ENCODE results near the gene RAB3GAP2. TPM values are rescaled to one million over a fixed set of nuclear protein-coding genes. Genes with fewer than 3 reads are reported as not detected.

RAB3GAP2 gene
- total and polyA plus RNA-seq, 9 donors = 15.6 to 23.3 (median 19.3) TPM

- Histone ChIP-seq H3K4me1 (ENCODE audit: control insufficient read depth, insufficient read depth, low read length) (no peaks in the 10 kb centered on the region), H3K27ac (ENCODE audit: low read length) (no peak overlapping the region), H3K9me3 (replicated peaks; ENCODE audit: control insufficient read depth, low read depth, low read length) (no peaks in the 10 kb centered on the region), H3K4me3 (ENCODE audit: low read length) (no peak overlapping the region), H3K36me3 (ENCODE audit: control insufficient read depth, insufficient read depth, low read length) (no peaks in the 10 kb centered on the region), H3K27me3 (ENCODE audit: control insufficient read depth, insufficient read depth, low read length) (peaks cover 4% of the 10 kb centered on the region)
- no peak for DNase-seq
These were observed 19.3 kb upstream of the RAB3GAP2 start for GRCh38 chr1:220291580-220291979.

GRCh38 chr1:220290140-220290761, 18.0 kb upstream of the RAB3GAP2 start:
- H3K9me3 ChIP-seq (replicated peaks; ENCODE audit: control insufficient read depth, low read depth, low read length) = no peaks in the 10 kb centered on the region
- H3K27me3 ChIP-seq (ENCODE audit: control insufficient read depth, insufficient read depth, low read length) = peaks cover 4% of the 10 kb centered on the region
- no peaks in the 10 kb centered on the region for H3K4me1 ChIP-seq (ENCODE audit: control insufficient read depth, insufficient read depth, low read length)
- H3K4me3 ChIP-seq (ENCODE audit: low read length) = no peak overlapping the region
- H3K36me3 ChIP-seq (ENCODE audit: control insufficient read depth, insufficient read depth, low read length) = no peaks in the 10 kb centered on the region
- WGBS (ENCODE audit: insufficient coverage) = no CpG with 5 or more reads among the region's 4 CpGs
- H3K27ac ChIP-seq (ENCODE audit: low read length) = no peak overlapping the region
- DNase-seq = no peak

- H3K36me3 ChIP-seq (ENCODE audit: control insufficient read depth, insufficient read depth, low read length) = no peaks in the 10 kb centered on the region
These were observed 14.9 kb upstream of the RAB3GAP2 start for GRCh38 chr1:220287129-220287528.

GRCh38 chr1:220283625-220284024, 11.4 kb upstream of the RAB3GAP2 start:
- Histone ChIP-seq H3K27ac (ENCODE audit: low read length) (no peak overlapping the region), H3K4me3 (ENCODE audit: low read length) (no peak overlapping the region), H3K36me3 (ENCODE audit: control insufficient read depth, insufficient read depth, low read length) (no peaks in the 10 kb centered on the region), H3K27me3 (ENCODE audit: control insufficient read depth, insufficient read depth, low read length) (peaks cover 3% of the 10 kb centered on the region), H3K4me1 (ENCODE audit: control insufficient read depth, insufficient read depth, low read length) (no peaks in the 10 kb centered on the region), H3K9me3 (replicated peaks; ENCODE audit: control insufficient read depth, low read depth, low read length) (no peaks in the 10 kb centered on the region)
- DNase-seq = no peak
- no CpG with 5 or more reads among the region's 1 CpG for WGBS (ENCODE audit: insufficient coverage)

More at GRCh38 chr1:220287129-220287528, 14.9 kb upstream of the RAB3GAP2 start:
- Histone ChIP-seq H3K9me3 (replicated peaks; ENCODE audit: control insufficient read depth, low read depth, low read length) (no peaks in the 10 kb centered on the region), H3K27ac (ENCODE audit: low read length) (no peak overlapping the region), H3K27me3 (ENCODE audit: control insufficient read depth, insufficient read depth, low read length) (peaks cover 4% of the 10 kb centered on the region), H3K4me1 (ENCODE audit: control insufficient read depth, insufficient read depth, low read length) (no peaks in the 10 kb centered on the region), H3K4me3 (ENCODE audit: low read length) (no peak overlapping the region)
- no peak for DNase-seq
- whole genome bisulfite sequencing (ENCODE audit: insufficient coverage) = 92% methylated on average over 6 of the region's 8 CpGs

GRCh38 chr1:220281159-220281574, 8.9 kb upstream of the RAB3GAP2 start:
- Histone ChIP-seq H3K36me3 (ENCODE audit: control insufficient read depth, insufficient read depth, low read length) (no peaks in the 10 kb centered on the region), H3K27me3 (ENCODE audit: control insufficient read depth, insufficient read depth, low read length) (peaks cover 5% of the 10 kb centered on the region), H3K9me3 (replicated peaks; ENCODE audit: control insufficient read depth, low read depth, low read length) (no peaks in the 10 kb centered on the region), H3K4me3 (ENCODE audit: low read length) (no peak overlapping the region), H3K4me1 (ENCODE audit: control insufficient read depth, insufficient read depth, low read length) (no peaks in the 10 kb centered on the region), H3K27ac (ENCODE audit: low read length) (no peak overlapping the region)
- 86% methylated on average over 1 of the region's 2 CpGs for WGBS (ENCODE audit: insufficient coverage)
- no peak for DNase-seq

GRCh38 chr1:220280249-220280648, 8.0 kb upstream of the RAB3GAP2 start:
- no peaks in the 10 kb centered on the region for H3K9me3 ChIP-seq (replicated peaks; ENCODE audit: control insufficient read depth, low read depth, low read length)
- WGBS (ENCODE audit: insufficient coverage) = no CpG with 5 or more reads among the region's 3 CpGs

GRCh38 chr1:220278991-220279390, 6.7 kb upstream of the RAB3GAP2 start:
- Histone ChIP-seq H3K27me3 (ENCODE audit: control insufficient read depth, insufficient read depth, low read length) (peaks cover 5% of the 10 kb centered on the region), H3K36me3 (ENCODE audit: control insufficient read depth, insufficient read depth, low read length) (no peaks in the 10 kb centered on the region), H3K4me3 (ENCODE audit: low read length) (no peak overlapping the region), H3K27ac (ENCODE audit: low read length) (no peak overlapping the region), H3K4me1 (ENCODE audit: control insufficient read depth, insufficient read depth, low read length) (no peaks in the 10 kb centered on the region), H3K9me3 (replicated peaks; ENCODE audit: control insufficient read depth, low read depth, low read length) (no peaks in the 10 kb centered on the region)
- no peak for DNase-seq
- 80% methylated on average over 1 of the region's 3 CpGs for WGBS (ENCODE audit: insufficient coverage)

More at GRCh38 chr1:220280249-220280648, 8.0 kb upstream of the RAB3GAP2 start:
- no peak overlapping the region for H3K4me3 ChIP-seq (ENCODE audit: low read length)
- H3K27me3 ChIP-seq (ENCODE audit: control insufficient read depth, insufficient read depth, low read length) = peaks cover 5% of the 10 kb centered on the region
- no peak overlapping the region for H3K27ac ChIP-seq (ENCODE audit: low read length)
- H3K36me3 ChIP-seq (ENCODE audit: control insufficient read depth, insufficient read depth, low read length) = no peaks in the 10 kb centered on the region
- H3K4me1 ChIP-seq (ENCODE audit: control insufficient read depth, insufficient read depth, low read length) = no peaks in the 10 kb centered on the region
- no peak for DNase-seq

GRCh38 chr1:220275430-220275829, 3.2 kb upstream of the RAB3GAP2 start:
- Histone ChIP-seq H3K27ac (ENCODE audit: low read length) (no peak overlapping the region), H3K36me3 (ENCODE audit: control insufficient read depth, insufficient read depth, low read length) (no peaks in the 10 kb centered on the region), H3K4me3 (ENCODE audit: low read length) (no peak overlapping the region), H3K4me1 (ENCODE audit: control insufficient read depth, insufficient read depth, low read length) (peaks cover 6% of the 10 kb centered on the region), H3K9me3 (replicated peaks; ENCODE audit: control insufficient read depth, low read depth, low read length) (no peaks in the 10 kb centered on the region), H3K27me3 (ENCODE audit: control insufficient read depth, insufficient read depth, low read length) (peaks cover 5% of the 10 kb centered on the region)
- no CpG with 5 or more reads among the region's 6 CpGs for WGBS (ENCODE audit: insufficient coverage)
- DNase-seq = no peak

- Histone ChIP-seq H3K4me1 (ENCODE audit: control insufficient read depth, insufficient read depth, low read length) (peaks cover 6% of the 10 kb centered on the region), H3K27ac (ENCODE audit: low read length) (no peak overlapping the region), H3K27me3 (ENCODE audit: control insufficient read depth, insufficient read depth, low read length) (peaks cover 3% of the 10 kb centered on the region), H3K4me3 (ENCODE audit: low read length) (no peak overlapping the region), H3K36me3 (ENCODE audit: control insufficient read depth, insufficient read depth, low read length) (no peaks in the 10 kb centered on the region), H3K9me3 (replicated peaks; ENCODE audit: control insufficient read depth, low read depth, low read length) (no peaks in the 10 kb centered on the region)
- no CpG with 5 or more reads among the region's 2 CpGs for WGBS (ENCODE audit: insufficient coverage)
- DNase-seq = peak; percentile 40
These were observed 2.1 kb upstream of the RAB3GAP2 start for GRCh38 chr1:220274251-220274855.

- H3K4me3 ChIP-seq (ENCODE audit: low read length) = peak overlapping the region; percentile 95
- H3K9me3 ChIP-seq (replicated peaks; ENCODE audit: control insufficient read depth, low read depth, low read length) = no peaks in the 10 kb centered on the region
- peaks cover 3% of the 10 kb centered on the region for H3K27me3 ChIP-seq (ENCODE audit: control insufficient read depth, insufficient read depth, low read length)
- no peak for DNase-seq
- H3K27ac ChIP-seq (ENCODE audit: low read length) = peak overlapping the region; percentile 92
- peaks cover 6% of the 10 kb centered on the region for H3K4me1 ChIP-seq (ENCODE audit: control insufficient read depth, insufficient read depth, low read length)
- no peaks in the 10 kb centered on the region for H3K36me3 ChIP-seq (ENCODE audit: control insufficient read depth, insufficient read depth, low read length)
- WGBS (ENCODE audit: insufficient coverage) = no CpG with 5 or more reads among the region's 5 CpGs
These were observed 513 bp upstream of the RAB3GAP2 start for GRCh38 chr1:220272841-220273090.

- peak overlapping the region; percentile 95 for H3K4me3 ChIP-seq (ENCODE audit: low read length)
- WGBS (ENCODE audit: insufficient coverage) = under 1% methylated on average over 12 of the region's 12 CpGs
- peaks cover 8% of the 10 kb centered on the region for H3K36me3 ChIP-seq (ENCODE audit: control insufficient read depth, insufficient read depth, low read length)
- peak overlapping the region; percentile 92 for H3K27ac ChIP-seq (ENCODE audit: low read length)
- peak; percentile 60 for DNase-seq
- no peaks in the 10 kb centered on the region for H3K27me3 ChIP-seq (ENCODE audit: control insufficient read depth, insufficient read depth, low read length)
- H3K9me3 ChIP-seq (replicated peaks; ENCODE audit: control insufficient read depth, low read depth, low read length) = no peaks in the 10 kb centered on the region
- peaks cover 6% of the 10 kb centered on the region for H3K4me1 ChIP-seq (ENCODE audit: control insufficient read depth, insufficient read depth, low read length)
These were observed 577 bp downstream of the RAB3GAP2 start for GRCh38 chr1:220271706-220272046.
